ENCODE data around the gene GRN.

The GRN gene

GRCh38 chr17:44317545-44317944 is 27.6 kb upstream of the GRN start:
- TF ChIP-seq EZH2phosphoT487 (IDR thresholded peaks at IDR 0.05; ENCODE audit: borderline replicate concordance, low read length), result no peak
- TF ChIP-seq CTCF (IDR thresholded peaks at IDR 0.05; ENCODE audit: low read depth, low read length, poor library complexity, severe bottlenecking), result no peak
- no peak overlapping the region for H3K4me3 ChIP-seq (ENCODE audit: low read length)
- peaks cover 3% of the 10 kb centered on the region; the same call in 1 of the 2 replicates for H3F3A ChIP-seq (ENCODE audit: control insufficient read depth, insufficient read depth)
- H3K27me3 ChIP-seq (ENCODE audit: control insufficient read depth, low read length), result peaks cover 24% of the 10 kb centered on the region
- H3K4me1 ChIP-seq (ENCODE audit: control insufficient read depth, low read length), result peaks cover 15% of the 10 kb centered on the region
- no peak overlapping the region for H3K4me2 ChIP-seq (ENCODE audit: low read length)
- H3K9me2 ChIP-seq (replicated peaks; ENCODE audit: control insufficient read depth, low read length), result no peaks in the 10 kb centered on the region
- H3K79me2 ChIP-seq (ENCODE audit: control insufficient read depth, low read length), result peaks cover 4% of the 10 kb centered on the region
- no peak overlapping the region for H3K27ac ChIP-seq (ENCODE audit: low read depth, low read length)
- H3K9me3 ChIP-seq (ENCODE audit: control insufficient read depth, insufficient read depth, low read length), result no peaks in the 10 kb centered on the region
- H3K36me3 ChIP-seq (ENCODE audit: control insufficient read depth, low read length), result peaks cover 36% of the 10 kb centered on the region
- H4K20me1 ChIP-seq (ENCODE audit: control insufficient read depth, insufficient read depth, low read depth, low read length), result peaks cover 3% of the 10 kb centered on the region; the same call in 1 of the 2 replicates

GRCh38 chr17:44318077-44318892 is 26.8 kb upstream of the GRN start:
- Histone ChIP-seq H3K36me3 (ENCODE audit: control insufficient read depth, low read length) (peaks cover 37% of the 10 kb centered on the region), H4K20me1 (ENCODE audit: control insufficient read depth, insufficient read depth, low read depth, low read length) (peaks cover 3% of the 10 kb centered on the region; the same call in 1 of the 2 replicates)
- TF ChIP-seq EZH2phosphoT487 (IDR thresholded peaks at IDR 0.05; ENCODE audit: borderline replicate concordance, low read length) (no peak), CTCF (IDR thresholded peaks at IDR 0.05; ENCODE audit: low read depth, low read length, poor library complexity, severe bottlenecking) (no peak)

GRCh38 chr17:44320066-44320465 is 25.0 kb upstream of the GRN start:
- Histone ChIP-seq H3K4me3 (ENCODE audit: low read length) (no peak overlapping the region), H3K79me2 (ENCODE audit: control insufficient read depth, low read length) (peaks cover 26% of the 10 kb centered on the region), H3K27me3 (ENCODE audit: control insufficient read depth, low read length) (peaks cover 12% of the 10 kb centered on the region), H4K20me1 (ENCODE audit: control insufficient read depth, insufficient read depth, low read depth, low read length) (peaks cover 3% of the 10 kb centered on the region; the same call in 1 of the 2 replicates), H3K9me2 (replicated peaks; ENCODE audit: control insufficient read depth, low read length) (no peaks in the 10 kb centered on the region), H3K27ac (ENCODE audit: low read depth, low read length) (no peak overlapping the region), H3K4me1 (ENCODE audit: control insufficient read depth, low read length) (peaks cover 22% of the 10 kb centered on the region), H3F3A (ENCODE audit: control insufficient read depth, insufficient read depth) (peaks cover 3% of the 10 kb centered on the region; the same call in 1 of the 2 replicates), H3K9me3 (ENCODE audit: control insufficient read depth, insufficient read depth, low read length) (no peaks in the 10 kb centered on the region), H3K36me3 (ENCODE audit: control insufficient read depth, low read length) (peaks cover 40% of the 10 kb centered on the region), H3K4me2 (ENCODE audit: low read length) (no peak overlapping the region)
- TF ChIP-seq CTCF (IDR thresholded peaks at IDR 0.05; ENCODE audit: low read depth, low read length, poor library complexity, severe bottlenecking) (no peak), EZH2phosphoT487 (IDR thresholded peaks at IDR 0.05; ENCODE audit: borderline replicate concordance, low read length) (no peak)

More at GRCh38 chr17:44318077-44318892, 26.8 kb upstream of the GRN start:
- Histone ChIP-seq H3K27ac (ENCODE audit: low read depth, low read length) (no peak overlapping the region), H3K79me2 (ENCODE audit: control insufficient read depth, low read length) (peaks cover 11% of the 10 kb centered on the region), H3K4me1 (ENCODE audit: control insufficient read depth, low read length) (peaks cover 18% of the 10 kb centered on the region), H3F3A (ENCODE audit: control insufficient read depth, insufficient read depth) (peaks cover 3% of the 10 kb centered on the region; the same call in 1 of the 2 replicates), H3K4me3 (ENCODE audit: low read length) (no peak overlapping the region), H3K27me3 (ENCODE audit: control insufficient read depth, low read length) (peaks cover 24% of the 10 kb centered on the region), H3K9me2 (replicated peaks; ENCODE audit: control insufficient read depth, low read length) (no peaks in the 10 kb centered on the region), H3K4me2 (ENCODE audit: low read length) (no peak overlapping the region), H3K9me3 (ENCODE audit: control insufficient read depth, insufficient read depth, low read length) (no peaks in the 10 kb centered on the region)
